T-cell (primary cell): ENCODE data around the gene PRRC2C. TPM values are rescaled to one million over a fixed set of nuclear protein-coding genes. Genes with fewer than 3 reads are reported as not detected.
A peak's percentile ranks its signal among the peaks of the same experiment; 100 is the strongest.

ENCODE experiments used
- ATAC-seq, 4 experiments: fragments of 200-7000 bp in 3 of 4; fragments of 150-1000 bp in 1 of 4; cut with Tn5 transposase; replicated peaks in 1 of 4; 1 replicate in 3 of 4; 2 replicates in 1 of 4; pipeline ENCODE4 v1.10.0; 2021; ENCODE audit warnings: moderate library complexity in 3 of 4, mild to moderate bottlenecking in 2 of 4, moderate number of reproducible peaks in 1 of 4
- CTCF ChIA-PET, 2 donors: fragments of 300-600 bp; sonication (Branson Sonifier 250); formaldehyde crosslinking; loops; one replicate each; lab custom pipeline; 2022; ENCODE audit warnings: antibody characterized with exemption in 2 of 2; lab: Charles Lee
- POLR2A ChIA-PET, 2 donors: fragments of 300-600 bp; sonication (Branson Sonifier 250); formaldehyde crosslinking; loops; one replicate each; lab custom pipeline; 2022; ENCODE audit warnings: antibody characterized with exemption in 2 of 2; lab: Charles Lee
- DNase-seq, 35 experiments: peaks; one replicate each; pipeline versions ENCODE4 v3.0.0 to v3.0.0-alpha.2; 2013 to 2023
- H3K27ac ChIP-seq: one replicate; pipeline ENCODE4 v1.5.1; 2013; ENCODE audit warnings: low read length
- H3K27me3 ChIP-seq, 2 experiments: replicated peaks in 1 of 2; 1 replicate in 1 of 2; 2 replicates in 1 of 2; pipeline versions ENCODE4 v1.6.1 to v1.7.0; 2013; ENCODE audit warnings: low read length in 1 of 2, mixed read lengths in 1 of 2; ENCODE audit not compliant: control insufficient read depth in 2 of 2, insufficient read depth in 2 of 2; ENCODE audit errors: extremely low read depth in 1 of 2
- H3K36me3 ChIP-seq, 2 donors: 1 replicate in 1 of 2; 2 replicates in 1 of 2; pipeline versions ENCODE4 v1.6.1 to v1.7.0; 2013; ENCODE audit warnings: low read length in 1 of 2; ENCODE audit not compliant: control insufficient read depth in 2 of 2, insufficient read depth in 1 of 2; ENCODE audit errors: extremely low read depth in 1 of 2
- H3K4me1 ChIP-seq, 2 experiments: 1 replicate in 1 of 2; 2 replicates in 1 of 2; pipeline versions ENCODE4 v1.6.1 to v1.7.0; 2013; ENCODE audit warnings: low read length in 2 of 2, mixed read lengths in 1 of 2; ENCODE audit not compliant: insufficient read depth in 2 of 2, control insufficient read depth in 1 of 2; ENCODE audit errors: extremely low read depth in 1 of 2
- H3K4me3 ChIP-seq, 2 donors: 1 replicate in 1 of 2; 2 replicates in 1 of 2; pipeline versions ENCODE4 v1.5.1 to v1.7.0; 2013; ENCODE audit warnings: mild to moderate bottlenecking in 2 of 2, low read length in 1 of 2, moderate library complexity in 1 of 2; ENCODE audit not compliant: control insufficient read depth in 1 of 2; ENCODE audit errors: extremely low read depth in 1 of 2
- H3K9me3 ChIP-seq: 2 replicates; pipeline ENCODE4 v1.7.0; 2013
- H3K27ac Mint-ChIP-seq, 2 donors: one replicate each; pipeline ENCODE4 v1.8.0; 2020 to 2021; ENCODE audit warnings: mild to moderate bottlenecking in 2 of 2, mixed read lengths in 2 of 2
- H3K27me3 Mint-ChIP-seq, 2 donors: one replicate each; pipeline ENCODE4 v1.8.0; 2021 to 2022; ENCODE audit warnings: mixed read lengths in 2 of 2
- H3K36me3 Mint-ChIP-seq: one replicate; pipeline ENCODE4 v1.8.0; 2021; ENCODE audit warnings: mixed read lengths
- H3K4me1 Mint-ChIP-seq, 3 donors: one replicate each; pipeline ENCODE4 v1.8.0; 2020 to 2022; ENCODE audit warnings: mixed read lengths in 3 of 3, mild to moderate bottlenecking in 1 of 3
- H3K4me3 Mint-ChIP-seq, 3 donors: one replicate each; pipeline ENCODE4 v1.8.0; 2020 to 2022; ENCODE audit warnings: mild to moderate bottlenecking in 3 of 3, mixed read lengths in 3 of 3, moderate library complexity in 3 of 3
- H3K9me3 Mint-ChIP-seq, 3 donors: one replicate each; pipeline ENCODE4 v1.8.0; 2020 to 2022; ENCODE audit warnings: mixed read lengths in 3 of 3
- WGBS: methylation state at CpG from one replicate; pipeline ENCODE4 v1.1.5; 2013; ENCODE audit warnings: missing lambda C conversion rate; ENCODE audit not compliant: insufficient coverage; 5-methylcytosine and 5-hydroxymethylcytosine counted together
- total RNA-seq, 35 experiments: library from RNA in 6 of 35; stranded (reverse) in 6 of 35; fragments of 120-200 nt in 1 of 35; gene quantifications; one replicate each; pipeline versions ENCODE4 v1.2.1 to v1.2.4 and lab custom pipeline; 2013 to 2026

PRRC2C gene
- total RNA-seq, 5 donors from 2014 or later (not counting 1 experiment from before 2014, with no cell fraction given) = 229 to 340 (median 259) TPM

- POLR2A ChIA-PET = interaction anchor here in 1 of 2 donors (1.5 kb wide), 1 partner anchor 13 kb away, joined by 4 read pairs; no protein-coding TSS in a partner anchor
- H3K9me3 ChIP-seq = no peaks in the 10 kb centered on the region
- no peak overlapping the region for H3K4me3 ChIP-seq
- H3K36me3 Mint-ChIP-seq = peaks cover 23% of the 10 kb centered on the region
- peak overlapping the region; percentile 53 to 67 for H3K27ac Mint-ChIP-seq
- H3K4me1 ChIP-seq = peaks cover 40 to 42% of the 10 kb centered on the region in 2 experiments
- CTCF ChIA-PET = interaction anchor here in 1 of 2 donors (0.7 kb wide), 1 partner anchor 9 kb away, joined by 3 read pairs; no protein-coding TSS in a partner anchor
- DNase-seq = no peak
- peaks cover 70 to 82% (median 80%) of the 10 kb centered on the region in 3 donors for H3K4me1 Mint-ChIP-seq
- no peak for ATAC-seq
- H3K36me3 ChIP-seq = peaks cover 0 to 15% of the 10 kb centered on the region in 2 donors
- H3K27me3 Mint-ChIP-seq = no peaks in the 10 kb centered on the region
- WGBS = 50% methylated on average over 1 of the region's 6 CpGs
- H3K27ac ChIP-seq = peak overlapping the region; percentile 11
- no peaks in the 10 kb centered on the region for H3K27me3 ChIP-seq
- H3K9me3 Mint-ChIP-seq = no peaks in the 10 kb centered on the region
- H3K4me3 Mint-ChIP-seq = peak overlapping the region; percentile 97 to 99 (median 99)
Measured at GRCh38 chr1:171488190-171488929, 3.0 kb downstream of the PRRC2C start.

GRCh38 chr1:171494076-171494475 lies 8.7 kb downstream of the PRRC2C start:
- Mint-ChIP-seq H3K27me3 (no peaks in the 10 kb centered on the region), H3K4me3 (peak overlapping the region; percentile 6 to 49 (median 40)), H3K4me1 (peaks cover 84 to 92% (median 91%) of the 10 kb centered on the region in 3 donors), H3K9me3 (no peaks in the 10 kb centered on the region), H3K27ac (no peak overlapping the region), H3K36me3 (peaks cover 36% of the 10 kb centered on the region)
- no peak for DNase-seq
- POLR2A ChIA-PET = interaction anchor here (0.6 to 1.2 kb wide), 6 partner anchors 9 to 247 kb away, joined by 3 to 18 read pairs (median 4); partner anchors contain the start of gene PRRC2C (in 1 of the 2)
- Histone ChIP-seq H3K36me3 (peaks cover 0 to 22% of the 10 kb centered on the region in 2 donors), H3K27ac (no peak overlapping the region), H3K27me3 (no peaks in the 10 kb centered on the region), H3K4me3 (no peak overlapping the region), H3K4me1 (peaks cover 20 to 55% of the 10 kb centered on the region in 2 experiments), H3K9me3 (no peaks in the 10 kb centered on the region)
- WGBS = no CpG with 5 or more reads among the region's 3 CpGs
- CTCF ChIA-PET = interaction anchor here in 1 of 2 donors (0.5 to 1.8 kb wide), 3 partner anchors 9 to 14 kb away, joined by 6 to 11 read pairs (median 7); partner anchors contain the start of gene PRRC2C
- ATAC-seq = no peak

- DNase-seq (no peak), ATAC-seq (no peak)
- Mint-ChIP-seq H3K4me3 (peak overlapping the region; percentile 4 to 49 (median 9)), H3K9me3 (no peaks in the 10 kb centered on the region), H3K36me3 (peaks cover 40% of the 10 kb centered on the region), H3K27ac (peak overlapping the region in 1 of 2 donors; percentile 23), H3K4me1 (peaks cover 83 to 91% (median 91%) of the 10 kb centered on the region in 3 donors), H3K27me3 (no peaks in the 10 kb centered on the region)
- Histone ChIP-seq H3K4me3 (no peak overlapping the region), H3K4me1 (peaks cover 8 to 52% of the 10 kb centered on the region in 2 experiments), H3K36me3 (peaks cover 0 to 20% of the 10 kb centered on the region in 2 donors), H3K27me3 (no peaks in the 10 kb centered on the region), H3K27ac (no peak overlapping the region), H3K9me3 (no peaks in the 10 kb centered on the region)
- CTCF ChIA-PET = interaction anchor here in 1 of 2 donors (0.9 kb wide), 1 partner anchor 21 kb away, joined by 3 read pairs; no protein-coding TSS in a partner anchor
- POLR2A ChIA-PET = interaction anchor here in 1 of 2 donors (1.1 kb wide), 1 partner anchor 8 kb away, joined by 3 read pairs; no protein-coding TSS in a partner anchor
Measured at GRCh38 chr1:171495444-171495843, 10.1 kb downstream of the PRRC2C start.

- no peaks in the 10 kb centered on the region for H3K27me3 Mint-ChIP-seq
- Histone ChIP-seq H3K9me3 (no peaks in the 10 kb centered on the region), H3K4me3 (no peak overlapping the region), H3K27me3 (no peaks in the 10 kb centered on the region), H3K27ac (no peak overlapping the region), H3K36me3 (peaks cover 0 to 17% of the 10 kb centered on the region in 2 donors), H3K4me1 (peaks cover 7 to 59% of the 10 kb centered on the region in 2 experiments)
- no peak for DNase-seq
- peak overlapping the region in 2 of 3 donors; percentile 13 to 54 for H3K4me3 Mint-ChIP-seq
- POLR2A ChIA-PET = interaction anchor here (0.6 to 2.2 kb wide), 5 partner anchors 9 to 24 kb away, joined by 4 to 11 read pairs (median 5); no protein-coding TSS in a partner anchor
- CTCF ChIA-PET = interaction anchor here (0.6 to 1.3 kb wide), 2 partner anchors 14 to 15 kb away, joined by 3 to 5 read pairs; no protein-coding TSS in a partner anchor
- peaks cover 90 to 96% (median 92%) of the 10 kb centered on the region in 3 donors for H3K4me1 Mint-ChIP-seq
- H3K9me3 Mint-ChIP-seq = no peaks in the 10 kb centered on the region
- WGBS = no CpG with 5 or more reads among the region's 3 CpGs
- H3K27ac Mint-ChIP-seq = peak overlapping the region in 1 of 2 donors; percentile 46
- H3K36me3 Mint-ChIP-seq = peaks cover 52% of the 10 kb centered on the region
- no peak for ATAC-seq
Measured at GRCh38 chr1:171500304-171500703, 15.0 kb downstream of the PRRC2C start.

- DNase-seq (no peak), ATAC-seq (no peak)
- Mint-ChIP-seq H3K27ac (peak overlapping the region; percentile 16 to 73), H3K4me1 (peaks cover 90 to 96% (median 92%) of the 10 kb centered on the region in 3 donors), H3K27me3 (no peaks in the 10 kb centered on the region), H3K36me3 (peaks cover 52% of the 10 kb centered on the region), H3K4me3 (peak overlapping the region in 1 of 3 donors; percentile 54), H3K9me3 (no peaks in the 10 kb centered on the region)
- ChIA-PET CTCF (interaction anchor here in 1 of 2 donors (1.3 kb wide), 1 partner anchor 14 kb away, joined by 5 read pairs; no protein-coding TSS in a partner anchor), POLR2A (interaction anchor here (0.6 to 2.2 kb wide), 7 partner anchors 9 to 24 kb away, joined by 3 to 11 read pairs (median 5); partner anchors contain the start of gene PRRC2C (in 1 of the 2))
- H3K4me1 ChIP-seq = peaks cover 11 to 57% of the 10 kb centered on the region in 2 experiments
- no peak overlapping the region for H3K4me3 ChIP-seq
- H3K27ac ChIP-seq = no peak overlapping the region
- WGBS = 86% methylated on average over 1 of the region's 4 CpGs
- peaks cover 0 to 17% of the 10 kb centered on the region in 2 donors for H3K36me3 ChIP-seq
- H3K9me3 ChIP-seq = no peaks in the 10 kb centered on the region
- no peaks in the 10 kb centered on the region for H3K27me3 ChIP-seq
Measured at GRCh38 chr1:171500803-171501202, 15.5 kb downstream of the PRRC2C start.
